Measurements from ENCODE around the gene SYNE3. TPM values are rescaled to one million over a fixed set of nuclear protein-coding genes. Genes with fewer than 3 reads are reported as not detected.

The SYNE3 gene
- total and polyA plus RNA-seq, 2 of the 8 experiments (the other 6 are each of a cell fraction or from before 2014, with no cell fraction given): under 0.01 TPM; not detected in 1

- FAIRE-seq (peak; percentile 90), DNase-seq (ENCODE audit: low read depth in 1 of 2, low spot score in 2 of 2) (peak; percentile 83 to 98)
- H2BK20ac ChIP-seq (ENCODE audit: low read length): no peak overlapping the region
- H3K23ac ChIP-seq (ENCODE audit: insufficient read length): no peak overlapping the region
- H3K23me2 ChIP-seq (ENCODE audit: low read depth, low read length): no peaks in the 10 kb centered on the region
- no peak overlapping the region for H3K4ac ChIP-seq (replicated peaks; ENCODE audit: insufficient read length, low read depth, low read length)
- peaks cover 0 to 5% (median 4%) of the 10 kb centered on the region in 4 experiments; a peak in 6 of 7 replicates for H3K4me1 ChIP-seq (replicated peaks in 1 of 4; ENCODE audit: control insufficient read depth in 3 of 4, insufficient read depth in 4 of 4, low read length in 3 of 4)
- POLR2A ChIA-PET (ENCODE audit: partially characterized antibody): interaction anchor here (0.8 kb wide), 1 partner anchor 1160 kb away, joined by 3 read pairs; no protein-coding TSS in a partner anchor
- no peak overlapping the region for H2AK5ac ChIP-seq (ENCODE audit: low read depth, low read length)
- H3K9me3 ChIP-seq (ENCODE audit: insufficient read depth in 2 of 2, low read depth in 1 of 2, low read length in 1 of 2): no peaks in the 10 kb centered on the region
- H3K9ac ChIP-seq (replicated peaks in 1 of 4; ENCODE audit: extremely low read depth in 1 of 4, low read depth in 3 of 4, low read length in 3 of 4): no peak overlapping the region
- H3K56ac ChIP-seq (replicated peaks; ENCODE audit: insufficient read length, low read depth, low read length): no peak overlapping the region
- no peak overlapping the region for H3K27ac ChIP-seq (ENCODE audit: low read depth, low read length)
- H2BK15ac ChIP-seq (ENCODE audit: low read length): no peak overlapping the region
- H4K20me1 ChIP-seq (replicated peaks in 1 of 2; ENCODE audit: control insufficient read depth in 1 of 2, insufficient read depth in 2 of 2, low read length in 2 of 2): no peaks in the 10 kb centered on the region
- H2BK12ac ChIP-seq (ENCODE audit: low read depth, low read length): no peak overlapping the region
- no peak overlapping the region for H3K18ac ChIP-seq (ENCODE audit: extremely low read depth, low read length)
- no peak overlapping the region for H4K91ac ChIP-seq (replicated peaks; ENCODE audit: insufficient read length, low read length)
- no peak overlapping the region for H3K4me2 ChIP-seq (ENCODE audit: insufficient read depth in 1 of 2, low read depth in 2 of 2, low read length in 2 of 2)
- H4K5ac ChIP-seq (ENCODE audit: insufficient read length, low read depth, low read length): no peak overlapping the region
- no peaks in the 10 kb centered on the region; a peak in 2 of 7 replicates for H3K27me3 ChIP-seq (replicated peaks in 1 of 4; ENCODE audit: control insufficient read depth in 3 of 4, extremely low read depth in 1 of 4, insufficient read depth in 3 of 4, low read length in 3 of 4)
- no peak overlapping the region for H3K14ac ChIP-seq (ENCODE audit: insufficient read length)
- H3K4me3 ChIP-seq (ENCODE audit: extremely low read depth in 1 of 4, insufficient read depth in 2 of 4, low read depth in 3 of 4, low read length in 4 of 4): no peak overlapping the region
- H2BK5ac ChIP-seq (ENCODE audit: low read depth, low read length): no peak overlapping the region
- H3K36me3 ChIP-seq (ENCODE audit: control insufficient read depth in 2 of 4, insufficient read depth in 4 of 4, low read length in 3 of 4): no peaks in the 10 kb centered on the region
- no peaks in the 10 kb centered on the region for H3K79me2 ChIP-seq (ENCODE audit: control insufficient read depth in 1 of 2, insufficient read depth in 2 of 2, low read length in 2 of 2)
- peak overlapping the region; percentile 67 for H2BK120ac ChIP-seq (replicated peaks; ENCODE audit: low read depth, low read length)
- no peak overlapping the region for H2AFZ ChIP-seq (ENCODE audit: low read length)
- 16% methylated on average over 14 of the region's 14 CpGs; no CpG with 5 or more reads in 1 of the 2 experiments for WGBS, 2 experiments (ENCODE audit: extremely low coverage in 1 of 2, insufficient coverage in 1 of 2, insufficient read length in 1 of 2, insufficient replicate concordance in 2 of 2, low coverage in 1 of 2, low lambda C conversion rate in 2 of 2, missing lambda C conversion rate in 1 of 2)
- no peaks in the 10 kb centered on the region for H3K79me1 ChIP-seq (ENCODE audit: low read depth, low read length)
- no peak overlapping the region for H4K8ac ChIP-seq (ENCODE audit: extremely low read depth, insufficient read depth, low read length)
- CTCF ChIA-PET (ENCODE audit: partially characterized antibody): interaction anchor here (0.6 to 8.1 kb wide), 52 partner anchors 8 to 747 kb away, joined by 3 to 107 read pairs (median 4); partner anchors contain the start of gene TCL1B
- TF ChIP-seq JUND (IDR thresholded peaks at IDR 0.05; ENCODE audit: low read length) (no peak), PHF8 (conservative IDR thresholded peaks at IDR 0.05; ENCODE audit: low read depth, low read length) (no peak), GTF2F1 (IDR thresholded peaks at IDR 0.05; ENCODE audit: borderline replicate concordance, low read depth, low read length) (no peak), YY1 (IDR thresholded peaks at IDR 0.05; ENCODE audit: low read depth, low read length) (peak; percentile 78), CHD1 (IDR thresholded peaks at IDR 0.05; ENCODE audit: low read depth, low read length) (no peak), TAF7 (optimal IDR thresholded peaks at IDR 0.05; ENCODE audit: borderline replicate concordance, low read depth, low read length) (peak; percentile 19), RAD21 (IDR thresholded peaks at IDR 0.05 in 1 of 2, conservative IDR thresholded peaks at IDR 0.05 in 1 of 2; ENCODE audit: low read depth in 2 of 2, low read length in 2 of 2) (peak; percentile 100), EP300 (IDR thresholded peaks at IDR 0.05; ENCODE audit: borderline replicate concordance in 1 of 2, low read depth in 2 of 2, low read length in 2 of 2) (peak in 1 of 2 experiments; percentile 31; a peak in 1 of 3 replicates), CREB1 (IDR thresholded peaks at IDR 0.05) (peak; percentile 47; the same call in 1 of the 2 replicates), TAF1 (IDR thresholded peaks at IDR 0.05; ENCODE audit: low read depth, low read length) (no peak), USF2 (IDR thresholded peaks at IDR 0.05; ENCODE audit: low read length) (no peak), POU5F1 (IDR thresholded peaks at IDR 0.05; ENCODE audit: low read depth, low read length) (no peak)
These were observed 44.6 kb upstream of the SYNE3 start for GRCh38 chr14:95561001-95561412.

All from H1 (cell line).